Measurements from ENCODE around the gene SLC22A17.

The SLC22A17 gene

GRCh38 chr14:23361763-23362162, 9.1 kb upstream of the SLC22A17 start:
- no peak for DNase-seq (ENCODE audit: low read depth)

- no peak for DNase-seq (ENCODE audit: low read depth)
Measured at GRCh38 chr14:23361320-23361719, 8.6 kb upstream of the SLC22A17 start.

GRCh38 chr14:23360496-23360895, 7.8 kb upstream of the SLC22A17 start:
- no peak for DNase-seq (ENCODE audit: low read depth)

GRCh38 chr14:23359722-23360447, 7.2 kb upstream of the SLC22A17 start:
- no peak for DNase-seq (ENCODE audit: low read depth)

GRCh38 chr14:23359167-23359626, 6.5 kb upstream of the SLC22A17 start:
- no peak for DNase-seq (ENCODE audit: low read depth)

GRCh38 chr14:23358553-23359166, 6.0 kb upstream of the SLC22A17 start:
- DNase-seq (ENCODE audit: low read depth): no peak

GRCh38 chr14:23358042-23358441, 5.4 kb upstream of the SLC22A17 start:
- no peak for DNase-seq (ENCODE audit: low read depth)

GRCh38 chr14:23357261-23357660, 4.6 kb upstream of the SLC22A17 start:
- no peak for DNase-seq (ENCODE audit: low read depth)

- DNase-seq (ENCODE audit: low read depth): no peak
Measured at GRCh38 chr14:23356662-23357061, 4.0 kb upstream of the SLC22A17 start.

GRCh38 chr14:23355871-23356435, 3.3 kb upstream of the SLC22A17 start:
- DNase-seq (ENCODE audit: low read depth): no peak

GRCh38 chr14:23354990-23355389, 2.3 kb upstream of the SLC22A17 start:
- no peak for DNase-seq (ENCODE audit: low read depth)

GRCh38 chr14:23353433-23353780, 720 bp upstream of the SLC22A17 start:
- no peak for DNase-seq (ENCODE audit: low read depth)

GRCh38 chr14:23351681-23352505, 794 bp downstream of the SLC22A17 start:
- no peak for DNase-seq (ENCODE audit: low read depth)

GRCh38 chr14:23349156-23349845, 3.4 kb downstream of the SLC22A17 start:
- no peak for DNase-seq (ENCODE audit: low read depth)

- no peak for DNase-seq (ENCODE audit: low read depth)
Measured at GRCh38 chr14:23348297-23348655, 4.4 kb downstream of the SLC22A17 start.

- DNase-seq (ENCODE audit: low read depth): no peak
Measured at GRCh38 chr14:23347406-23348296, 5.0 kb downstream of the SLC22A17 start.

- DNase-seq (ENCODE audit: low read depth): no peak
Measured at GRCh38 chr14:23346693-23347405, 5.8 kb downstream of the SLC22A17 start.

- no peak for DNase-seq (ENCODE audit: low read depth)
Measured at GRCh38 chr14:23345987-23346692, 6.5 kb downstream of the SLC22A17 start.

- no peak for DNase-seq (ENCODE audit: low read depth)
Measured at GRCh38 chr14:23344481-23344880, 8.2 kb downstream of the SLC22A17 start.
